Measurements from ENCODE around the gene FAM78A.
A peak's percentile ranks its signal among the peaks of the same experiment; 100 is the strongest.

Gene FAM78A

GRCh38 chr9:131302244-131303075, 26.1 kb upstream of the FAM78A start:
- no peak for DNase-seq

GRCh38 chr9:131300444-131300843, 24.1 kb upstream of the FAM78A start:
- no peak for DNase-seq

GRCh38 chr9:131299961-131300347, 23.6 kb upstream of the FAM78A start:
- DNase-seq: no peak

GRCh38 chr9:131299346-131299960, 23.1 kb upstream of the FAM78A start:
- DNase-seq: no peak

- no peak for DNase-seq
Observed at GRCh38 chr9:131298816-131299215, 22.5 kb upstream of the FAM78A start.

- DNase-seq: no peak
Observed at GRCh38 chr9:131298341-131298740, 22.0 kb upstream of the FAM78A start.

- no peak for DNase-seq
Observed at GRCh38 chr9:131297903-131298302, 21.6 kb upstream of the FAM78A start.

- DNase-seq: no peak
Observed at GRCh38 chr9:131296906-131297500, 20.7 kb upstream of the FAM78A start.

- DNase-seq: no peak
Observed at GRCh38 chr9:131296460-131296859, 20.1 kb upstream of the FAM78A start.

GRCh38 chr9:131292937-131293336, 16.6 kb upstream of the FAM78A start:
- DNase-seq: no peak

- DNase-seq: no peak
Observed at GRCh38 chr9:131291795-131292315, 15.5 kb upstream of the FAM78A start.

- no peak for DNase-seq
Observed at GRCh38 chr9:131290767-131291370, 14.6 kb upstream of the FAM78A start.

GRCh38 chr9:131290036-131290766, 13.9 kb upstream of the FAM78A start:
- DNase-seq: no peak

- peak; percentile 80 for DNase-seq
Observed at GRCh38 chr9:131289301-131290035, 13.2 kb upstream of the FAM78A start, which contains the start of gene PLPP7. TSS of gene PLPP7 (plus strand) at chr9:131289723. CDS start at chr9:131289998, 275 bp downstream.

- DNase-seq: no peak
Observed at GRCh38 chr9:131288217-131288616, 11.9 kb upstream of the FAM78A start.

GRCh38 chr9:131287359-131287758, 11.0 kb upstream of the FAM78A start:
- DNase-seq: no peak

GRCh38 chr9:131284856-131285255, 8.5 kb upstream of the FAM78A start:
- no peak for DNase-seq

- DNase-seq: no peak
Observed at GRCh38 chr9:131282688-131283422, 6.5 kb upstream of the FAM78A start.

GRCh38 chr9:131282175-131282574, 5.9 kb upstream of the FAM78A start:
- no peak for DNase-seq

GRCh38 chr9:131281119-131281965, 5.0 kb upstream of the FAM78A start:
- DNase-seq: no peak

Measured in right forelimb (tissue), 1 donor.